ENCODE measurements around the gene PAK1. TPM values are rescaled to one million over a fixed set of nuclear protein-coding genes. Genes with fewer than 3 reads are reported as not detected.
"Not testable (repeated sequence)": the region's sequence is repeated elsewhere in the genome, so short reads cannot be mapped to it uniquely, and the experiment has no call there.

Gene PAK1
- total RNA-seq, 1 donor from 2014 or later: 28.2 TPM

- Histone ChIP-seq H3K9me3 (no peaks in the 10 kb centered on the region), H3K36me3 (peaks cover 7% of the 10 kb centered on the region), H3K27me3 (no peaks in the 10 kb centered on the region), H3K4me1 (no peaks in the 10 kb centered on the region), H3K27ac (no peak overlapping the region), H3K4me3 (no peak overlapping the region)
- ATAC-seq (no peak), DNase-seq (no peak)
- intact Hi-C loops (cut with DNase I): no loop called here
- TF ChIP-seq, protein P1, sequence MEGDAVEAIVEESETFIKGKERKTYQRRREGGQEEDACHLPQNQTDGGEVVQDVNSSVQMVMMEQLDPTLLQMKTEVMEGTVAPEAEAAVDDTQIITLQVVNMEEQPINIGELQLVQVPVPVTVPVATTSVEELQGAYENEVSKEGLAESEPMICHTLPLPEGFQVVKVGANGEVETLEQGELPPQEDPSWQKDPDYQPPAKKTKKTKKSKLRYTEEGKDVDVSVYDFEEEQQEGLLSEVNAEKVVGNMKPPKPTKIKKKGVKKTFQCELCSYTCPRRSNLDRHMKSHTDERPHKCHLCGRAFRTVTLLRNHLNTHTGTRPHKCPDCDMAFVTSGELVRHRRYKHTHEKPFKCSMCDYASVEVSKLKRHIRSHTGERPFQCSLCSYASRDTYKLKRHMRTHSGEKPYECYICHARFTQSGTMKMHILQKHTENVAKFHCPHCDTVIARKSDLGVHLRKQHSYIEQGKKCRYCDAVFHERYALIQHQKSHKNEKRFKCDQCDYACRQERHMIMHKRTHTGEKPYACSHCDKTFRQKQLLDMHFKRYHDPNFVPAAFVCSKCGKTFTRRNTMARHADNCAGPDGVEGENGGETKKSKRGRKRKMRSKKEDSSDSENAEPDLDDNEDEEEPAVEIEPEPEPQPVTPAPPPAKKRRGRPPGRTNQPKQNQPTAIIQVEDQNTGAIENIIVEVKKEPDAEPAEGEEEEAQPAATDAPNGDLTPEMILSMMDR (IDR thresholded peaks at IDR 0.05): no peak
Observed at GRCh38 chr11:77387701-77388100, 86.2 kb downstream of the PAK1 start.

DNA sequence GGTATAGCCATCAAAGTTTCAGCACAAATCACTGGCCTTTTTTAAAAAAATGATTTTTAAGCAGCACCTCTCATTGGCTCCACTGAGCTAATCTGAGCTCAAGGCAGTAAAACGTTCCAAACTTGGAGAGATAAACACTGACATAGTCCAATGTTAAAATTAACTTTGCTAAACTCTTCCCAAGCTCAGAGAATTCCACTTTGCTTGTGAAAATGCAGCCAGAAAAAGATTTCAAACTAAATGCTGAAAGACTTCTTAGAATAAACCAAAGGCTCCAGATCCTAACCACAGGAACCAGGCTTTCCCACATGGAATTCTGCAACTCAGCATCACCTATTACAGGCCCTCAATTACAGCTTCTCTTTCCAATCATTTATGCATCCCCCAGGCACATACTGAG is 87.7 kb downstream of the PAK1 start:
- Histone ChIP-seq H3K36me3 (peaks cover 7% of the 10 kb centered on the region), H3K27me3 (no peaks in the 10 kb centered on the region), H3K9me3 (no peaks in the 10 kb centered on the region), H3K4me1 (peaks cover 4% of the 10 kb centered on the region), H3K4me3 (no peak overlapping the region), H3K27ac (no peak overlapping the region)
- intact Hi-C loops (cut with DNase I): no loop called here
- ATAC-seq (no peak), DNase-seq (no peak)
- TF ChIP-seq, protein P1 (IDR thresholded peaks at IDR 0.05): no peak

GRCh38 chr11:77385255-77385771 is 88.6 kb downstream of the PAK1 start:
- ATAC-seq; H3K36me3 ChIP-seq; H3K27ac ChIP-seq; DNase-seq; H3K4me3 ChIP-seq; H3K27me3 ChIP-seq; H3K9me3 ChIP-seq; H3K4me1 ChIP-seq; intact Hi-C loops (cut with DNase I): not testable (repeated sequence)

DNA sequence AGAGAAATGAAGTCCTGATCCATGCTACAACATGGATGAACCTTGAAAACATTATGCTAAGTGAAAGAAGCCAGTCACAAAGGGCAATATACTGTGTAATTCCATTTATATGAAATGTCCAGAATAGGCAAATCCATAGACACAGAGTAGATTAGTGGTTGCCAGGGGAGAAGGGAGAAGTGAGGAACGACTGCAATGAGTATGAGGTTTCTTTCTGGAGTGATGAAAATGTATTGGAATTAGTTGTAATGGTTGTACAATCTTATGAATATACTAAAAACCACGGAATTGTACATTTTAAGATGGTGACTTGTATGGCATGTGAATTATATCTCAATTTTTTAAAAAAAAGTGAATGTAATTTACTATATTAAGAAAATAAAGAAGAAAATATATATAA is 89.3 kb downstream of the PAK1 start:
- peaks cover under 1% of the 10 kb centered on the region for H3K36me3 ChIP-seq
- no peak overlapping the region for H3K4me3 ChIP-seq
- H3K9me3 ChIP-seq: no peaks in the 10 kb centered on the region
- peaks cover 4% of the 10 kb centered on the region for H3K4me1 ChIP-seq
- intact Hi-C loops (cut with DNase I): no loop called here
- DNase-seq: no peak
- no peak for ATAC-seq
- TF ChIP-seq, protein P1 (IDR thresholded peaks at IDR 0.05): no peak
- no peak overlapping the region for H3K27ac ChIP-seq
- no peaks in the 10 kb centered on the region for H3K27me3 ChIP-seq

- ATAC-seq; H3K27me3 ChIP-seq; H3K4me1 ChIP-seq; intact Hi-C loops (cut with DNase I); H3K9me3 ChIP-seq; H3K27ac ChIP-seq; H3K4me3 ChIP-seq; DNase-seq: not testable (repeated sequence)
- H3K36me3 ChIP-seq: peaks cover 13% of the 10 kb centered on the region
Observed at GRCh38 chr11:77383349-77383748, 90.5 kb downstream of the PAK1 start.

DNA sequence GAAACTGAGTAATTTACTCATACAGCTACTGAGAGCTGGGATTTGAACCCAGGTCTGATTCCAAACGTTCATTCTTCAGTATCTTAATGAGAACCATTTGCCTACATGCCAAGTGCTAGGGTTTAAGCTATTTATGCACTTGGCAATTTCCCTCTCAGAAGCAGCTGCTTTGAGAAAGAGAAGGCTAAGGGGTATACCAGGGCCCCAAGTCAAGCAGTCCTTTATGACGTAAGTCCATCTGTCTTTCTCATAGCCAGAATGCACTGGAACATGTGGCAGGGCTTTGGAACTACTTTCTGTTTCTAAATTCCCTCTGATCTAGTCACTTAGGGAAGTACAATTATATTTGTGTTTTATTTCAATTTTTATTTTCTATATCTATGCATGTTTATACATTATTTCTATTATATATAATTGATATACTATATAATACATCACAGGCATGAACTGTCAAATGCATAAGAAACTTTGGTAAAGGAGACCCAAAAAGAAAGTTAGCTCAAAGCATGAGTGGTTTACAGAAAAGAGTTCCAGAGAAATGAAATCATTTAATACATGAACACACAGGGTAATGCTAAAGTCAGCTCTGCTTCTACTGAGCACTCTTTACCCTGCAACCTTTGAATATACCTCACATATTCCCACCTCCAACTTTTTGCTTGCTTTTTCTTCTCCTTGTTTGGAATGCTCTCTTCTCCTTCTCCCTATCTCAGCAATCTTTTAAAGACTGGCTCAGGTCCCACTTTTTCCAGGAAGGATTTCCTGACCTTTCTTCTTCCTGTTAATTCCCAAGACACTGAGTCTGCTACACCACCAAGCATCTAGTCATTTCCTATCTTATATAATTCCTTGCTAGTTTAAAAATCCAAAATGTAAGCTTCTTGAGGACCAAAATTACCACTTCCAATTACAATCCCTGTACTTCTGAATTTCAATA is 91.9 kb downstream of the PAK1 start:
- no peaks in the 10 kb centered on the region for H3K27me3 ChIP-seq
- H3K9me3 ChIP-seq: no peaks in the 10 kb centered on the region
- H3K4me3 ChIP-seq: no peak overlapping the region
- H3K36me3 ChIP-seq: peaks cover 16% of the 10 kb centered on the region
- intact Hi-C loops (cut with DNase I): no loop called here
- H3K27ac ChIP-seq: no peak overlapping the region
- DNase-seq (no peak), ATAC-seq (no peak)
- peaks cover 4% of the 10 kb centered on the region for H3K4me1 ChIP-seq
- TF ChIP-seq, protein P1 (IDR thresholded peaks at IDR 0.05): no peak
